GM19452 (cell line): ENCODE data around the gene SCARF2.
"Not testable (repeated sequence)": the region's sequence is repeated elsewhere in the genome, so short reads cannot be mapped to it uniquely, and the experiment has no call there.

Experiments used
- ATAC-seq: cut with Tn5 transposase; IDR thresholded peaks from one replicate; pipeline ENCODE4 v1.9.1; 2021; ENCODE audit not compliant: unreplicated experiment

The SCARF2 gene

DNA sequence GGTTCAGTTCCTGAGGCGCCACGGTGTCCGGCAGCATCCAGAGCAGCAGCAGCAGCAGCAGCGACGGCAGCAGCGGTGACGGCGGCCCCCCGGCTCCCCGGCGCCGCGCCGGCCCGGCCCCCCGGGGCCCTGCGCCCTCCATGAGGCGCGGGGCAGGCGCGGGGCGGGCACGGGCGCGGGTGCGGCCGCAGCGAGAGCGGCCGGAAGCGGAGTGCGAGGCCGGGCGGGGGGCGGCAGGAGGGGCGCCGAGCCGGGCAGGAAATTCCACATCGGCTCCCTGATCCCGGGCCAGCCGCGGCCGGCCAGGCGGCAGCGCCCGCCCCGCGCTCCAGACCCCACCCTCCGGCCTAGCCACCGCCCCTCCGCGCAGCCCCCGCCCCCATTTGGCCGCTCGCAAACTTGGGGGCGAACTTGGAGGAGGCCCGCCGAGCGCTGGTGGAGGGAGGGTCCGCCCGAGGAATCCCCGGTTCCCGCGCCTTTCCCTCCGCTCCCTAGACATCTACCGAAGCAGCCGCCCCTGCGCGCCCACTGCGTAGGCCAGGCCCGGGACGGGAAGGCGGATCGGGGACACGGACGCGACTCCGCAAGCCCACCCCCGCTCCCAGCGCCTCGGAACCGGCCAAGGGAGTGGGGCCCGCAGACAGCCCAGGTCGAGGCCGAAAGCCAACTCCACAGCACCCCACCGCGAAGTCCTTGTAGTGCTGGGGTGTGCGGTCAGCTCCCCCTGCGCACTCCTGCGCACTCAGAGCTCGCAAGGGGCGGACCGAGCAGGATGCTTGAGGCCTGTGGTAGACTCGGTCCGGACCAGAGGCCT is at the start of gene SCARF2:
Gene SCARF2 (minus strand): TSS at position 213 of the 814 bp plus-strand sequence. CDS start 71 bp downstream, at position 142.
- ATAC-seq, result no peak

DNA sequence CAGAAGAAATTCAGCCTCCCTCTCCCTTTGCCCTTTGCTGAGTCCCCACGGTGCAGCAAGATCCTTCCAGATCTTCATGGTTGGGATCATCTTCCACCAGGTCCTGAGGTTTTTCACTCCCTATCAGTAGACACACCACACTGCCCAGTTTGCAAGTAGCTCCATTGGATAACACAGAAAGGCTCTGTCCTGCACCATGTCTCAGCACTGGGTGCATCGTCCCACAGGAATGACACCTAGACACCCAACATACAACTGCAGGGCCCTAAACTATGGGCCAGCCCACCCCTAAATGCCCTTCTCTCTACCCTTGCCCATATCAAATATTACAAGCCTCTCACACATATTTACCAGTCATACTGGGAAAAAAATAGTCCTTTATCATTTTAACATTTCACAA is 48.6 kb upstream of the SCARF2 start:
- ATAC-seq, result no peak

GRCh38 chr22:20484948-20485683 is 47.5 kb upstream of the SCARF2 start:
- no peak for ATAC-seq

DNA sequence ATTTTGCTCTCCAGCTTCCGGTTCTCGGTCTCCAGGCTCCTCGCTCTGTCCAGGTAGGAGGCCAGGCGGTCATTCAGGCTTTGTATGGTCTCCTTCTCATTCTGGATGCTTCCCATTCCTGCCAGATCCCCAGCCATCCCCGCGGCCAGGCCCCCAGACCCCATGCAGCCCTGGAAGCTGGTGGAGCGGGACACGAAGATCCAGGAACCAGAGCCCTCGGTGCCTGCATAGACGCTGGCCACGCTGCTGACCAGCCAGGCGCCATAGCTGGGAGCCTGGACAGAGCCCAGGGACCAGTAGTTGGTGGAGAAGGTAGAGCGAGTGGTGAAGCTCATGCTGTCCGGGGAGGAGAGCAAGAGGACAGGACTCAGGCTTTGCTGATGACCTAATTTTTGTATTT is 46.1 kb upstream of the SCARF2 start:
- no peak for ATAC-seq

DNA sequence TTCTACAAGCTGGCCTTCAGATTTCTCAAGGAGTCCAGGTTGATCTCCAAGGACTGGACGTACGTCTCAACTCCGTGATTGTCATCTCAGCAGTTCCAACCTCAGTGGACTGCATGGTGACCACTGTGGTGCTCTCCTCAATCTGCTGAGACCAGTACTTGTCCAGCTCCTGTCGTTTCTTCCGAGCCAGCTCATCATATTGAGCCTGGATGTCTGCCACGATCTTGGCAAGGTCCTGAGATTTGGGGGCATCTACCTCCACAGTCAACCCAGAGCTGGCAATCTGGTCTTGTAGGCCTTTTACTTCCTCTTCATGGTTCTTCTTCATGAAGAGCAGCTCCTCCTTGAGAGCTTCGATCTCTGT is 45.5 kb upstream of the SCARF2 start:
- not testable (repeated sequence) for ATAC-seq

- no peak for ATAC-seq
These were observed 42.1 kb upstream of the SCARF2 start for GRCh38 chr22:20479612-20480196.

DNA sequence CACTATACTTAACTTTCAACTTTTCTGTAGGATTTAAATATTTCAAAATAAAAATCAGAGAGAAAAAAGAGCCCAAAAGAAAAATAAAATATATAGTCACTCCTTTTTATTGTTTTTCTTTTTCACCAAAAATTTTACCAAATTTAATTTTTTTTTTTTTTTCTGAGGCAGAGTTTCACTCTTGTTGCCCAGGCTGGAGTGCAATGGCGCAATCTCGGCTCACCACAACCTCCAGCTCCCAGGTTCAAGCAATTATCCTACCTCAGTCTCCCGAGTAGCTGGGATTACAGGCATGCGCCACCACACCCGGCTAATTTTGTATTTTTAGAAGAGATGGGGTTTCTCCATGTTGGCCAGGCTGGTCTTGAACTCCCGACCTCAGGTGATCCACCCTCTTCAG is 40.4 kb upstream of the SCARF2 start:
- ATAC-seq, result not testable (repeated sequence)

DNA sequence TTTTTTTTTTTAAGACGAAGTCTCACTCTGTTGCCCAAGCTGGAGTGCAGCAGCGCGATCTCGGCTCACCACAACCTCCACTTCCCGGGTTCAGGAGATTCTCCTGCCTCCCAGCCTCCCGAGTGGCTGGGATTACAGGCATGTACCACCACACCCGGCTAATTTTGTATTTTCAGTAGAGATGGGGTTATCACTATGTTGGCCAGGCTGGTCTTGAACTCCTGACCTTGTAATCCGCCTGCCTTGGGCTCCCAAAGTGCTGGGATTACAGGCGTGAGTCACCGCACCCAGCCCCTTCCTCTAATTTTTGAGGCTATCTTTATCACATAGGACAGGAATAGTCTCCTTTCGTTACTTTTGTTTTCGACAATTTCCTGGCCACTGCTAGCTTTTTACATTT is 37.9 kb upstream of the SCARF2 start:
- not testable (repeated sequence) for ATAC-seq

GRCh38 chr22:20475115-20475436 is 37.5 kb upstream of the SCARF2 start:
- ATAC-seq, result no peak

GRCh38 chr22:20472629-20473442 is 35.2 kb upstream of the SCARF2 start:
- no peak for ATAC-seq

DNA sequence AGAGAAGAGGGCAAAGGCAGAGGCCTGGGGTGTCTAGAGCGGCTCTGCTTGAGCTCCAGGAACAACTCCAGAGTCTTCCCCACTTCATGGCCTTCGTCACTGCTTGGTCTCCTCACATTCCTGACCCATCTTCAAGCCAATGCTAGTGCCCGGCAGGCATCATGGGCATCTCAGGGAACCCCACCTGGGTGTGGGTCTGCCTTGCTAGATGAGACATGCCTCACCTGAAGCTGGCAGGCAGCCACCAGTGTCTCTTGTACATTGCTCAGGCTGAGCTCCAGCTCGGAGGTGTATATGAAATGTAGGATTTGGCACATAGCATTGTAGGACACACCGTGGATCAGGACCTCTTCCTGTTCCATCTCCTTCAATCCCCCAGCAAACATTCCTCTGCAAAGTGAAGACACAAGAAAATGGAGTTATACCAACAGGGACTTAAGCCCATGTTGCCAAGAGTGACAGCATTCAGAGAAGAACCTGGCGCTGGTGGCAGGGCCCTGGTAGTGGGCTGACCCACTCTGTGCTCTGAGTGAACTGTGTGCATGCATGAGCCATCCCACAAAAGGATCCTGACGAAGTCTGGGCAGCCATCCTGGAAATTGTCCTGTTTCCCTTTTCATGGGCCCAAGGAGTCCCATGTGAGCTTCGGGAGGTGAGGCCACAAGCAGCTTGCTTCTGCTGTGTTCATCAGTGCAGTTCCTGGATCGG is 33.7 kb upstream of the SCARF2 start:
- ATAC-seq, result no peak

DNA sequence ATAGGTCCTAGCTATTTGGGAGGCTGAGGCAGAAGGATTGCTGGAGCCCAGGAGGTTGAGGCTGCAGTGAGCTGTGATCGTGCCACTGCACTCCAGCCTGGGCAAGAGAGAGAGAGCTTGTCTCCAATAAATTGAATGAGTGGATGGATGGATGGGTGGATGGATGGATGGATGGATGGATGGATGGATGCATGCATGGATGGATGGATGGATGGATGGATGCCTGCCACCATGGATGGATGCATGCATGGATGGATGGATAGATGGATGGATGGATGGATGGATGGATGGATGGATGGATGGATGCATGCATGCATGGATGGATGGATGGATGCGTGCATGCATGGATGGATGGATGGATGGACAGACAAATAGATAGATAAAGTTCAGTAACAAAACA is 32.9 kb upstream of the SCARF2 start:
- ATAC-seq, result not testable (repeated sequence)

DNA sequence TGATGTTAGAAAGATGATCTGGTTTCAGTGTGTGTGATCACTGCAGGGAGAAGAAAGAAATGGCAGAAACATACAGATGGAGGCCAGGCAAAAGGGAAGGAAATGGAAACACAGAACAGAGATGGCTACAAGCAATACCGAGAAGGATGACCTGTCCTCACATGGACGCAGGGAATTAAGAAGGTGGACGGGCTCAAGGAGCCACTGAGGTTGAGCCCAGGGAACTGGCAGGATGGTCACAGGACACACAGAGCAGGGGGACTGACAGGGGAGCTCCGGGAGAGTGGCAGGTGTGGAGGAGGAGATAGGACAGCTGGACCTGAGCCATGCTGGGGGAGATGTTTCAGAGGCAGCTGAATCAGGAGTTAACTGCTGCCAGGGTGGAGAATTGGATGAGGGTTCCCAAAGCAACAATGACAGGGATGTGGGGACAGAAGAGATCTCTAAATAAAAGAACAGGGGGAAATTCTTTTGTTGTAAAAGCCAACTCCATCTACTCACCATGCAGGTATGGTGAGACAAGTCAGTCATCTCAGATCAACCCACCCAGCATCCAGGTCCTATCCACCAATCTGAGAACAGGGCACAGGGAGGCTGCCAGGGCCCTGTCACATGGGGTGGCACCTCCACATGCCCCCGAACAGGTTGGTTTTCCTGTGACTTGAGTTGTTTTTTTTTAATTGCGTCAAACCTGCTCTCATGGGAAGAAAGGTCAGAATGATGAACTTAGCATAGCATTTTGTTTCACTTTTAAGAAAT is 31.7 kb upstream of the SCARF2 start:
- ATAC-seq, result no peak

GRCh38 chr22:20466659-20467379 is 29.2 kb upstream of the SCARF2 start:
- ATAC-seq, result no peak

GRCh38 chr22:20465759-20466077 is 28.1 kb upstream of the SCARF2 start:
- ATAC-seq, result no peak

DNA sequence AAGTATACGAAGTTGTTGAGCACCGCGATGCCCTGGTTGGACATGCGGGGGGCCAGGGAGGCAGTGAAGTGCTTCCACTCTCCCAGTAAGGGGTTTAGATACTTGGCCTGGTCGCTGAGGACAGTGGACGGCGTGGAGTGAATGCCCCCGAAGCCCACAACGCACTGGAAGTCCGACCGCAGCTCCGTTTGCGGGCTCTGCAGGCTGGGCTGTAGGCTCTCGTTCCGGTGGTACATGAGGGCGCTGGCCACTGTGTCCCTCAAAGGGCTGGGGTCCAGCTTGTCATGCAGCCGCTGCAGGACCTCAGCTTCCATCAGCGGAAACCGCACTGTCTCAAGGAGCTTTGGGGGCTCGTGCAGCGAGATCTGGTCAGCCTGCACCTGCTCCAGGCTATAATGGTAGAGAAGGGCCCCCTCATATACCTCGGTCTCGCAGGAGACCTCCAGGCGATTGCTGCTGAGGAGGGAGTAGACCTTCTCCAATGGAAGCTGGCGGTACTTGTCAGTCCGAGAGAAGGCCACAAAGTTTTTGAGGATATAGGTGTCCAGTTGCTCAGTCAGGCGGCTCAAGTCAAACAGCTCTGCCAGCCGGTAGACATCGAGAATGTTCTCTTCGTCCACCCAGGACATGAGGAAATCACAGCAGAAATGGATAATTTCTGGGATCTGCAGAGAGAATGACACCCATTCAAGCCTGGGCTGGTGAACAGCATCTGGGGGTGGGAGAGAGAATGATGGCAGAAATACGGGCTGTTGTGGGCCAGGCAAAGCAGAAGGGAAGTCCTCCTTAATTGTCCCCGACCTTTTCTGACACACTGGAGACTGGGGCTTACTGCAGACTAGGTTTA is 27.5 kb upstream of the SCARF2 start:
- ATAC-seq, result no peak

DNA sequence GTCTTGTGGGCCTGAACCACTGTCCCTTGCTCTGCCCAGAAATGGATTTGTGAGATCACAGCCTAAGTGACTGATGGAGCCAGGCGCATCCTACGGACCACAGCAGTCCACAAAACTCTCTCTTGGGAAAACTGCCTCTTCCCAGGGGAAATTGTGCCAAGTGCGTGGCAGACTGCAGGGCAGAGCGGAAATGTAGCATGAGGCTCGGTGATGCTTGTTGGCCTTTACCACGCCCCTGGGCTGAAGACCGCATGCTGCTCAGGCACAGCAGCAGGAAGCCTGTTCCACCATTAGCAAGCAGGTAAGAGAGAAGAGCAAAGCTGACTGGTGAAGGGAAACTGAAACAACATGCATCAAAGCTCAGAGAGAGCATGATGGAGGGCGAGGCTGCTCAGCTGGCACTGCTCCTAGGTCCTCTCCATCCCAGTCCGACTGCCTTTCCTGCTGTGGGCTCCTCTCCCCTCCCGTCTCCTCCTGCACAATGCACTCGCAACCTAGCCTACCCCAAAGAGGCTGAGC is 26.5 kb upstream of the SCARF2 start:
- ATAC-seq, result no peak

GRCh38 chr22:20463324-20464095 is 25.9 kb upstream of the SCARF2 start:
- no peak for ATAC-seq
